GM12874 (cell line): ENCODE results near the gene CCBE1.

ENCODE experiments used
- TF ChIP-seq, protein P1 (sequence below): IDR thresholded peaks from 2 replicates; pipeline ENCODE4 v1.5.1; 2011; ENCODE audit warnings: low read depth, mild to moderate bottlenecking, control low read depth, low read length, moderate library complexity; ENCODE audit not compliant: insufficient read depth

CCBE1 gene

DNA sequence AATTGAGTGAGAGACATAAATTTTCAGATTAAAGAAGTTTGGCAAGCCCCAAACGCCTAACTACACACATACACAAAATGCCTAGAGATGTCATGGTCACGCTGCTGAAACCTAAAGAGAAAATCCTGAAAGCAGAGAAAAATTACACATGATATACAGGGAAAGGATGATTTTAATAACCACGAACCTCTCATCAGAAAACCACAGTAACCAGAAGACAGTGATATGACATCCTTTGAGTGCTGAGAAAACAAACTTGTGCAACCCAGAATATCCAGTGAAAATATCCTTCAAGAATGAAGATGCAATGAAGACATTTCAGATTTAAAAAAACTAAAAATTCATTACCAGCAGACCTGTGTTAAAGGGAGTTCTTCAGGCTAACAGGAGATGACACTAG is 215.8 kb downstream of the CCBE1 start:
- TF ChIP-seq, protein P1, sequence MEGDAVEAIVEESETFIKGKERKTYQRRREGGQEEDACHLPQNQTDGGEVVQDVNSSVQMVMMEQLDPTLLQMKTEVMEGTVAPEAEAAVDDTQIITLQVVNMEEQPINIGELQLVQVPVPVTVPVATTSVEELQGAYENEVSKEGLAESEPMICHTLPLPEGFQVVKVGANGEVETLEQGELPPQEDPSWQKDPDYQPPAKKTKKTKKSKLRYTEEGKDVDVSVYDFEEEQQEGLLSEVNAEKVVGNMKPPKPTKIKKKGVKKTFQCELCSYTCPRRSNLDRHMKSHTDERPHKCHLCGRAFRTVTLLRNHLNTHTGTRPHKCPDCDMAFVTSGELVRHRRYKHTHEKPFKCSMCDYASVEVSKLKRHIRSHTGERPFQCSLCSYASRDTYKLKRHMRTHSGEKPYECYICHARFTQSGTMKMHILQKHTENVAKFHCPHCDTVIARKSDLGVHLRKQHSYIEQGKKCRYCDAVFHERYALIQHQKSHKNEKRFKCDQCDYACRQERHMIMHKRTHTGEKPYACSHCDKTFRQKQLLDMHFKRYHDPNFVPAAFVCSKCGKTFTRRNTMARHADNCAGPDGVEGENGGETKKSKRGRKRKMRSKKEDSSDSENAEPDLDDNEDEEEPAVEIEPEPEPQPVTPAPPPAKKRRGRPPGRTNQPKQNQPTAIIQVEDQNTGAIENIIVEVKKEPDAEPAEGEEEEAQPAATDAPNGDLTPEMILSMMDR: no peak

DNA sequence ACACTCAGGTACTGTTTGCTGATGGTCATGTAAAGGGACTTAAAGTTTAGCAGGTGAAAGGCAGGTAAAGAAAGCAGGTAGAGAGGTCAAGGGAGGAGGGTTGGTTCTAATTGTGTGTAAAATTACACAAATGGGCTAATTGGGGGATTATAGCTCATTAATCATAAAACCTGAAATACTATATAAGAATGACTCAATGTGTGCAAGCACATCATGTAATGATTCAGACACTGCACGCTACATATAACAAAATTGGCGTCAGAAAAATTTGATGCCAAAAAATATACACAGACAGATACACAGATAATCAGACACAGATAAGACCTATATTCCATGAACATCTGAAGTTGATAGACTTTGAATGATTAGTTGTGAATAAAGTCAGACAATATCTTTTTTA is 217.4 kb downstream of the CCBE1 start:
- TF ChIP-seq, protein P1: no peak

DNA sequence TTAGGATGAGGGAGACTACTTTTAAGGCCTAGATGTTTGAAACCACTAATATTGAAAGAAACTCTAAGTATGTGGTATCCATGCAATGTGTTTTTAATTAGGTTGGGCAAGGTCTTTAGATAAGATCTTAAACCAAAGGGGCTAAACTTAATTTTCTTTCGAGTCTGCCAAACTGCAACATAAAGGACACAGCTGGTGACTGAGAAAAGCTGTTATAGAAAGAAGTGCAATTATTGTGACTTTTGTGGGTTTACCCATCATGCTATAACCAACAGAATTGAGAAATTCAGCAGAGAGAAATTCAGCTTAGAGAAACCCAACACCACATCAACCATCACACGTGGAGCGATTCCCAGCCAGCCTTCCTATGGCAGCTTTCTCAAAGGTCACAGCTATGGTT is 218.6 kb downstream of the CCBE1 start:
- TF ChIP-seq, protein P1: no peak

DNA sequence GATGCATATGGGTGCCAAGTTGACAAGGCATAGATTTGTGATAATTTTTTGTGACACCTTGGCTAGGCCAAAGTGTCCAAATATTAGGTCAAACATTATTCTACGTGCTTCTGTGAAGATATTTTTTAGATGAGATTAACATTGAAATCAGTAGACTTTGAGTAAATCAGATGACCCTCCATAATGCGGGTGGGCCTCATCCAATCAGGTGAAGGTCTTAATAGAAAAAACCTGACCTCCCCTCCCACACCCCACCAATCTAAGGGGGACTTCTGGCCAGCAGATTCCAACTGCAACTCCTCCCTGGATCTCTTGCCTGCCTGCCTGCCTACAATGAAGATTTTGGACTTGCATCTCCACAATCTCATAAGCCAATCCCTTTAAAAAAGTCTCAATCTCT is 219.4 kb downstream of the CCBE1 start:
- TF ChIP-seq, protein P1: no peak

DNA sequence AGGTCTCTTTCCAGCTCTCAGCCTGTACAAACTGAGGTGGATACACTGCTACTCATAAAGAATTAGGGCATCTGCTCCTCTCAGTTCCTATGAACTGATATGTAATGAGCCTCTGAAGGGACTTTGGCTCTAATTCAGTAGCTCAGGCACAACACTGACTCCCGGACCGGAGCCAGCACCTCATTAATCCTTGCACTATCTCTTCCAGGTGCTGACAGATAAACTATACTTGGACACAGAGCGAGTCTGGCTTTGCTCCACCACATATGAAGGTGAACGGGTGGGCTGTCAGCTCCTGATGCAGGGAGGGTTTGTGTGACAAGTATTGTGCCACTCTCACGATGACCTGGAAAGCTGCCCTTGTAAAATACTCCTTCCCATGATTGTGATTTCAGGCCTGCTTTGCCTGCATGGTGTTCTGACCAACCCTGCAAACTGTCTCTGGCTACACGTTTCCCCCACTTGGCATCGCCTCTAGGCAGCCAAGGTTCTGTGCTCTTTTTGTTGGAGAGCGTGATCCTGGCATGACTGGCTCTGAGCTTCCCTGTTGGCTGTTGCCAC is 226.6 kb downstream of the CCBE1 start:
- TF ChIP-seq, protein P1: no peak

DNA sequence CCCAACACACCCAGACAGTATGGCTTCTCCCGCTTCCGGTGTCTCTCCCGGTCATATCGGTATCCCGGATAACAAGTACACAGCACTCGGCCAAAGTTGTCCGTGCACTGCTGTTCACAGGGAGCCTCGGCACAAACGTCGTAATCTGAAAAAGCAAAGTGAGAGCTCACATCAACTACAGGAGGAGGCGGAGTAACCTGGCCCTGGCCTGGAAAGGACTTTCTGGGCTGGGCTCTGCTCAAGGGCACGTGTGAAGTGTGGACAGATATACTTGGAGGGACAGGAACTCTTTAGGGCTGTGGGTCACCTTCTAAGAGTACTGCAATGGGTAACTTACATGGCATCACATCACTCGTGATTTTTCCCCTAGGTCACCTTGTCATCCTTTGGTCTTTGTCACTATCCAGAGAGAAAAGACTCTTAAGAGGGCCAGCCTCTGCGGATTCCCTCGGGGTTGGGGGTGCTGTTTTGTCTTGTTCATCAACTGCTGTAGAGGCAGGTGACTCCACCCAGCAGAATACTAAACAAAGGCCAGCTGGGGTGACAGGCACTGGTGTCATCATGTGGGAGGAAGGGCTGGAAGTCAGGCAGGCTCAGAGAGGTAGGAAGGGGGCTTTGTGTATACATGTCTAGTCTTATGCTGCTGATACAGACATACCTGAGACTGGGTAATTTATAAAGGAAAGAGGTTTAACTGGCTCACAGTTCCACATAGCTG is 227.6 kb downstream of the CCBE1 start:
- TF ChIP-seq, protein P1: no peak

DNA sequence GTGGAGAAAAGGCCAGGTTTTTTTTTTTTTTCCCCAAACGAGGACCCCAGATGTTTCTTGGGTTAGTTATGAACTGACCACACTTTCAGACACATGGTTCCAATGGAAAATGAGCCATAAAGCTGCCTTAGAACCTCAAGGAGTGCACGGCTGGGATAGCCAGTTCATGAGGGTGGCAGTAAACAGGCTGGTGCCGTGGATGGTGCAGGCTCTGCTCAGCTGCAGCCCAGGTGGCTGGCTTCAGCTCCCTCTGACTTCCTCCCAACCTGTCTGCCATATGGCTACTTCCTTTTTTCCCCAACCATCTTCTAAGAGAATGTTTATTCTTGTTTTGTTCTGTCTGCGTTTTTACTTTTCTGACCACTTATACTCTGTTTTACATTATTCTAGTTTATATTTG is 228.4 kb downstream of the CCBE1 start:
- TF ChIP-seq, protein P1: no peak
